HG03039 (cell line): ENCODE results near the gene TCF12.
A peak's percentile ranks its signal among the peaks of the same experiment; 100 is the strongest.

Experiments
- ATAC-seq: cut with Tn5 transposase; IDR thresholded peaks from one replicate; pipeline ENCODE4 v1.9.1; 2021; ENCODE audit warnings: mild to moderate bottlenecking, moderate library complexity; ENCODE audit not compliant: unreplicated experiment

TCF12 gene

GRCh38 chr15:57285386-57285785 lies 366.9 kb downstream of the TCF12 start:
- ATAC-seq: no peak

DNA sequence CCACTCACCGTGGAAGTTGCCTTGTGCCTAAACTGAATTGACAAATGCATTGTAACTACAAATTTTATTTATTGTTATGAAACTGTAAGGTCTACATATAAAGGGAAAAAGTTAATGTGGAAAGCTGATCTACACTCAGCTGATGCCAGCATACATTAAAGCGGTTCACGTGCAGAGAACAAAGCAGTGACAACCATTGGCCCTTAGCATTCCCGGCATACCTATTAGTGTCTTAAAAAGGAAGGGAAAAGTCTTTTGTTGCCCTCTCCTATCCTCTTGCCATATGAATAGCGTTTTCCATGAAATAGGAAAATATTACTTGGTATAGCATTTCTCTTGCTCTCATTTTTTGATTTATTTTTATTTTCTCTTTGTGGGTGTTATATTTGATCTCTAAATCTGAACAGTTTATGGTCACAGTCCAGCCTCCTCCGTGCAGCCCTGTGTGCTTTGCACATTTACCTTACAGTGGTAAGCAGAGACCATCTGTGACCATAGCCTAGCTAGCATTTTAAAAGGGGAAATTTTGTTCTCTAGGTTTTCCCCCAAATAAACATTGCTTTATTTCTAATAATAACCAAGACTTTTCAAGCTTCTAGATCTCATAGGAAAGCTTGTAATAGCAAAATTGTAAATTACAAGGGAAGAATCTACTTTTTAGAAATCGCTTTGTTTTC lies 368.1 kb downstream of the TCF12 start:
- no peak for ATAC-seq

DNA sequence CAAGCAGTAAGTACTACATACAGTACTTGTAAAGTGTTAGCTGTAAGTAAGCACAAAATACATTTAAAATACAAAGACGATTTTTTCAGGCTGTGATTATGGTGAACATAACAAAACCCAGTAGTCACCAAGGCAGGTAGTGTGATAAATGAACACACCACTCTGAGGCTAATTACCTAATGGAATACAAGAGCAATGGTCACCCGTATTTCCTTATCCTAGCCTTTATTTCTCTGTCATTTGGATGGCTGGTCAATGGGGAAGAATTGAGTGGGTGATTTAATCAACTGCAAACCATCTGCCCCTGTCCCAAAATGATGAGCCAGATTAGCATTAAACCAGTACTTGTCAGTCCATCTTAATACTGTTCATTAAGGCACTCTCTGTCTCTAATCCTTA lies 368.7 kb downstream of the TCF12 start:
- ATAC-seq: no peak

GRCh38 chr15:57288926-57289580 lies 370.6 kb downstream of the TCF12 start:
- ATAC-seq: no peak

DNA sequence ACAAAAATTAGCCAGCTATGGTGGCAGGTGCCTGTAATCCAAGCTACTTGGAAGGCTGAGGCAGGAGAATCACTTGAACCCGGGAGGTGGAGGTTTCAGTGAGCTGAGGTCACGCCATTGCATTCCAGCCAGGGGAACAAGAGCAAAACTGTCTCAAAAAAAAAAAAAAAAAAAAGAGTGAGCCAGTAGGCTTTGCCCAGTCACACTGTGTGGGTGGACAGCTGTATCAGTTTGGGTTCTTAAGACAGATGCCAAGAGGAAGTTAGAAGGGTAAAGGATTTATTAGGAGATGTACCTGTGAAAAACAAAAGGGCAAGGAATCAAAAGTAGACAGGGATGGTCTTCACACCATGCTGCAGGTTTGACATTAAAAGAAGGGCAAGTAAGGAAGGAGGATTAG lies 371.7 kb downstream of the TCF12 start:
- no peak for ATAC-seq

GRCh38 chr15:57290826-57291225 lies 372.4 kb downstream of the TCF12 start:
- no peak for ATAC-seq

GRCh38 chr15:57296473-57297162 lies 378.2 kb downstream of the TCF12 start:
- ATAC-seq: no peak

- no peak for ATAC-seq
Measured at GRCh38 chr15:57297163-57297593, 378.7 kb downstream of the TCF12 start.

DNA sequence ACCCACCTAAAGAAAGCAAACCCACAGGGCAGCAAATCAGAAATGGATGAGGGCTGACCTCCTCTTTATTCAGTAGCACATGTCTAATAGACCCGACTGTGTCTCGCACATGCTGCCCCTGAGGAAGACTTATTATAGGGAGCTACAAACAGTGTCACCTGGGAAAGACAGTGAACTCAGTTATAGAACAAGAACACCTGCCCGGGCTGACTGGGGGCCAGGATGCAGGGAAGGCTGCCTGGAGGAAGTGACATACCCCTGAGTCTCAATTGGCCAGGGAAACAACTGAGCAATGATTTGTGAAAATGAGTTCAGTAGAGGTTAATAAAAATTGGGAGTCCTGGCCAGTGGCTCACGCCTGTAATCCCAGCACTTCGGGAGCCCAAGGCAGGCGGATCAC lies 379.2 kb downstream of the TCF12 start:
- no peak for ATAC-seq

- no peak for ATAC-seq
Measured at GRCh38 chr15:57298204-57298603, 379.8 kb downstream of the TCF12 start.

- ATAC-seq: no peak
Measured at GRCh38 chr15:57298843-57299550, 380.6 kb downstream of the TCF12 start.

DNA sequence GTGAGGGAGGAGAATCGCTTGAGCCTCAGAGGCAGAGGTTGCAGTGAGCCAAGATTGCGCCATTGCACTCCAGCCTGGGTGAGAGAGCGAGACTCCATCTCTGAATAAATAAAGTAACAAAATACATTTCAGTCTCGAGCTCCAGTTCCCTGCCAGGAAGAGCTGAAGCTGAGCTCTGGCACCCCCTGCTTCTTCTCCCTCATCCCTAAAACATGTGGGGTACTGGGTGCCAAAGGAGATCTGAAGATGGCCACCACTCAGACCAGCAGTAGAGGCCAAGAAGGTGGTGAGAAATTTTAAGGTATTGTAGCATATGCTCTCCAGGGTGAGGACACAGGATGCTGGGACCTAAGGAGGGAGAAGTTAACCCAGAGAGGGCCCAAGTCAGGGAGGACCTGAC lies 382.9 kb downstream of the TCF12 start:
- ATAC-seq: no peak

GRCh38 chr15:57302640-57303257 lies 384.3 kb downstream of the TCF12 start:
- no peak for ATAC-seq

DNA sequence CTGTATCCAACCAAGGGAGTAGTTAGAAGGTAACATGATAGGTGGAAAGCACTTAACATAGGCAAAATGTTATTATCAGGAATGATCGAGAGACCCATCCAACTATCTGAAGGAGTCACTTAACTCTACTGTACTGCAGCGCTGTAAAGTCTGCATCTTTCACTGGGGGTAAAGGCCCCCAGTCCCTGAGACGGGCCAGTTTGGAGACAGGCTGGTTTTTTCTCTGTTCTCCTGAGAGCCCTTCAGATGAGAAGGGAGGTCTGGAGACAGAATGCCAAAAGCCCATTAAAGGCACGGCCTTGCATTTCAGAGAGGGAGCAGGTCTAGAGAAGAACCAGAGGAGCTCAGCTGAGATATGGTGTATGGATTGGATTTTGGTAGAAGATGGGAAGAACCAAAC lies 386.6 kb downstream of the TCF12 start:
- no peak for ATAC-seq

DNA sequence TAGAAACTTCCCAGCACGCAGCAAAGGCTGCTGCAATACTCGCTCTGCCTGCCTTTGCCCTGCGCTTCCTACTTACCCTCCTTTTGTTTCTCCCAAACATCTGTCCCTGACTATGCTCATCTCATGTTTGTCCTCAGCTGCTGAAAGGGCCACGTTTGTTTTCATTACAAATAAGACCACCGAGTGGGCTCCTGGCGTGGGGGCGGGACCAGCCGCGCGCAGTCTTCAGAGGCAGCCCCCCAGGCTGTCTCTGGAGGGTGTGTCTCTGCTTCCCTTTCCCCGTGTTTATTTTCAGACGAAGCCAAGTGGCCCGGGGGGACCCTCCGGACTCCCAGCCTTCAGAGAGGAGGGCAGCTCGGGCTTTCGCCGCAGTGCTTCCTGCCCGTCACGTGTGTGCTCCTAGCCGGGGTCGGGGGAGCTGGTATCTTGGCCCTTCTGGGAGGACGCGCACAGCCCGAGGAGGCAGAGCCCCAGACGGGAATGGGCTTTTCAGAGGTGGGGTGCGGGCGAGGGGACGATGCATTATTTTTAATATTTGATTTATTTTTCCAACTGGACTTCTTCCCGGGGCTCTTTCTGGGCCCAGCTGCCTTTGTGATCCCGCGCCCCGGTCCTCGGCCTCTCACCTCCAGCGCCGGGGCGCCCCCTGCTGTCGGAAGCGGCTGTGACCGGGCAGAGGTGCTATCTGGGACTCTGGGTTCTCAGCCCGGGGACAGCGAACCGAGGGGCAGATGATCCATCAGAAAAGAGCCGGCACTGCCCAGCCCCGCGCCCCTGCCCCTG lies 387.9 kb downstream of the TCF12 start:
- peak; percentile 49 for ATAC-seq

- ATAC-seq: no peak
Measured at GRCh38 chr15:57306944-57307411, 388.5 kb downstream of the TCF12 start.

DNA sequence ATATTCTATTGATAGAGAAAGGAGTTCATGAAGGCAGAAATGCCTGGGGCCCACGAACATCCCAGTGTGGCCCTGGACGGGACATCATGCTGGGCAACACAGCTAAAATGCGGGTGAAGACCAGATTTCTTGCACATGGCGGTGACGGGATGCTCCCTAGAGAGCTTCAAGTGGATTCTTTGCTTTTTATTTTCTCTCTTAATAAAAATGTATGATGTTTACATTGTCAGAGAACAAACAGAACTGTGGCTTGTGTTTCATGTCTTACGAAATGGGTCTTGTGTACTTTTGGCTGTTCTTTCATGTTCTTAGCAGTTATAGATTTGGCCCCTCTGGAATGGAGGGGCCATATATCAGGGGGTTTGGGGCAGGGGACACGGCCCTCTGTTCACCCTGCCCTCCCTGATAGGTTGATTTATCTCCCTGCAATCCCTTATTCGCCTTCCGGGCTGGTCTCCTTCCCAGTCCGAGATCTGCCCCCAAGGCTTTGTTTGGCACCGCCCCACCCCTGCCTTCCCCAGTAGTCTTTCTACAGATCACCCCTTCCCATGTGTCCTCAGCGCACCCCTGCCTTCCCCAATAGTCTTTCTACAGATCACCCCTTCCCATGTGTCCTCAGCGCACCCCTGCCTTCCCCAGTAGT lies 389.2 kb downstream of the TCF12 start:
- ATAC-seq: no peak

DNA sequence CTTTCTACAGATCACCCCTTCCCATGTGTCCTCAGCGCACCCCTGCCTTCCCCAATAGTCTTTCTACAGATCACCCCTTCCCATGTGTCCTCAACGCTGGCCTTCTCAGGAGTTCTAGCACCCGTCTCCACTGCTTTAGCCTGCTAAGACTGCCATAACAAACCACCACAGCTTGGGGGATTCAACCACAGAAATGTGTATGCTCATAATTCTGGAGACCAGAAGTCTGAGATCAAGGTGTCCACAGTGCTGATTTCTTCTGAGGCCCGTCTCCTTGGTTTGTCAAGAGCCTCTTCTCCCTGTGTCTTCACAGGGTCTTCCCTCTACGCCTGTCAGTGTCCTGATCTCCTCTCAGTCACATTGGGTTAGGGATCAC lies 389.7 kb downstream of the TCF12 start:
- ATAC-seq: no peak

DNA sequence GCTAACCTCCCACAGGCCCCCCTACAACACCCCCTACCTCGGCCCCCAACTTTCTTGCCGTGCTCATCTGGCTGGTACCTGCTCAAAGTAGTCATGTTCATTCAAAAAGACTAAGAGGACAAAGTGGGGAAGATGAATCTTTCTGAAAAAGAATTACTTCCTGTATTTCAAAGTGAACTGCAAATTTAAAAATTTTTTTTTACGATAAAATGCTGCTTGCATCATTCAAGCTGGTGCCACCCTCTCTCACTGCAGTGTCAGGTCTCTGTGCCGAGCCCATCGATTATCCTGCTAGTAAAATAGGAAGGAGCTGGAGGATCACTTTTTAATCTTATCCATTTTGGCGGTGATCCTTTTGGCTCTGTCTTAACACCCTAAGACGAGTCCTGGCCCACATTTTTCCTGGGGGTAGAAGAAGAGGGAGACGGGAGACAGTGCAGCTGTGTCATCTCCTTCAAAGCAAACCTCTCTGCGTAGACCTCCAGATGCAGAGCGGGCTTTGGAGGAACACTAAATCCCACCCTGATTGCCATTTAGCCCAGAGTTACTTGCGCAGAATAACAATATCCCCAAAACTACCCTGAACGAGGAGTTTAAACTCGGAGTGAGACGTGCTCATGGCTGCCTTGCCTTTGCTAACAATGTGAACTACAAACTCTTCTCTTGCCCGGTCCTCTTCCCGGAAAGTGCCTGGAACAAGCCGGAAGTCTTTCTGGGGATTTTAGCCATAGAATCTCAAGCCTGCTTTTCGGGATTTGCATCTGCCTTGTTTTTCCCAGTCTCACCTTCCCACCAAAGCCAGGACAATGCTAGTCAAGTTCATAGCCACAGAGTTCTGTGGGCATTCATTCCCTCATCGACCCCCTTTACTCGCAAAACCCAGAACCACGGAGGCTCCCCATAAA lies 391.7 kb downstream of the TCF12 start:
- ATAC-seq: no peak
